GM19025 (cell line): ENCODE results near the gene PLEKHN1.

Experiments used
- ATAC-seq: cut with Tn5 transposase; IDR thresholded peaks from one replicate; pipeline ENCODE4 v1.9.1; 2021; ENCODE audit warnings: mild to moderate bottlenecking, low read depth, moderate library complexity; ENCODE audit not compliant: unreplicated experiment

The PLEKHN1 gene, protein sequence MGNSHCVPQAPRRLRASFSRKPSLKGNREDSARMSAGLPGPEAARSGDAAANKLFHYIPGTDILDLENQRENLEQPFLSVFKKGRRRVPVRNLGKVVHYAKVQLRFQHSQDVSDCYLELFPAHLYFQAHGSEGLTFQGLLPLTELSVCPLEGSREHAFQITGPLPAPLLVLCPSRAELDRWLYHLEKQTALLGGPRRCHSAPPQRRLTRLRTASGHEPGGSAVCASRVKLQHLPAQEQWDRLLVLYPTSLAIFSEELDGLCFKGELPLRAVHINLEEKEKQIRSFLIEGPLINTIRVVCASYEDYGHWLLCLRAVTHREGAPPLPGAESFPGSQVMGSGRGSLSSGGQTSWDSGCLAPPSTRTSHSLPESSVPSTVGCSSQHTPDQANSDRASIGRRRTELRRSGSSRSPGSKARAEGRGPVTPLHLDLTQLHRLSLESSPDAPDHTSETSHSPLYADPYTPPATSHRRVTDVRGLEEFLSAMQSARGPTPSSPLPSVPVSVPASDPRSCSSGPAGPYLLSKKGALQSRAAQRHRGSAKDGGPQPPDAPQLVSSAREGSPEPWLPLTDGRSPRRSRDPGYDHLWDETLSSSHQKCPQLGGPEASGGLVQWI

GRCh38 chr1:966135-966703 is at the start of gene PLEKHN1:
Gene PLEKHN1, plus strand, starts transcription at chr1:966482. Its CDS starts 50 bp downstream, at chr1:966532.
- peak; percentile 24 for ATAC-seq

GRCh38 chr1:917076-917459 is 49.2 kb upstream of the PLEKHN1 start:
- no peak for ATAC-seq

DNA sequence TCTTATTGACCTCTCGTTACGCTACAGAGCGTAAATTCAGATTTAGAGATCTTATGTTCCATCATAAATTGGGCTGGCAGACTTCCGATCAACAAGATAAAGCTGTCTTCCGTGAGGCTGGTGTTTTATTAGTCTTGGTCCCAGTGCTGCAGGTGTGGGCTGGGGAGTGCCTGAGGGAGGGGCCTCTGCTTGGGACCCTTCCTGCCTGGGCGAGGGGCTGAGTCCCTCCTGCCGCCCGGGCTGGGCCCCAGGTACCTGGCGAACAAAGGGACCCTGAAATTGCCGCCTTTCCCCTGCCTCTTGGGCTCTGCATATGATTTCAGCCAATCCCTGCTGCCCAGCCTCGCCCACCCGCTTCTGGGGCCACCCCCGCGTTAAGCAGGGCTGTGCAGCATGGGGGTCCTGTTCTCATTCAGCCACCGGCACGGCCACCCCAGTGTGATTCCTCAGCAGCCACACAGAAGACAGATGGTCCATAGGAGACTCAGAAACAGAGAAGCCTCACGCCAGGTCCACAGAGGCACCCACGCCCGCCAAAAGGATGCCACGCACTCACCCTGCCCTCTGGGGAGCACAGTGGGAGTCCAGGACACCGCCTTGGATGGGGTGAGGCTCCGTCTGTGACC is 48.7 kb upstream of the PLEKHN1 start:
- no peak for ATAC-seq

DNA sequence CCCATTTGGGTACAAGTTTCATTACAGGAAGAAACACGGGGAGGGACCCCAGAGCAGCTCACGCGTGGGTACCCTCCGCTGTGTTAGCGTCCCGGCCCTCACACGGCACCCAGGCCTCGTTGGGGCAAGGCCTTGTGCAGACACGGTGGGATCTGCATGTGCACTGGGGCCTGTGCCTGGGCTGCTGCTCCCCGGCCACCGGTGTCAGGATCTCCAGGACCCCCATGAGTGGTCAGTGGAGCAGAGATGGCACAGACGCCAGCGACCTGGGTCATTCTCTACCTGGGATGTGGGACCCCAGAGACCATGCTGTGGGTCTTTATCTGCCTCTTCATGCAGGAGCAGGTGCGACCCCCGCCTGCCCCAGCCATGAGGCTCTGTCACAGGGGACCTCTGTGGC is 47.9 kb upstream of the PLEKHN1 start:
- no peak for ATAC-seq

- no peak for ATAC-seq
Measured at GRCh38 chr1:918843-919242, 47.4 kb upstream of the PLEKHN1 start.

- no peak for ATAC-seq
Measured at GRCh38 chr1:919271-919872, 46.9 kb upstream of the PLEKHN1 start.

DNA sequence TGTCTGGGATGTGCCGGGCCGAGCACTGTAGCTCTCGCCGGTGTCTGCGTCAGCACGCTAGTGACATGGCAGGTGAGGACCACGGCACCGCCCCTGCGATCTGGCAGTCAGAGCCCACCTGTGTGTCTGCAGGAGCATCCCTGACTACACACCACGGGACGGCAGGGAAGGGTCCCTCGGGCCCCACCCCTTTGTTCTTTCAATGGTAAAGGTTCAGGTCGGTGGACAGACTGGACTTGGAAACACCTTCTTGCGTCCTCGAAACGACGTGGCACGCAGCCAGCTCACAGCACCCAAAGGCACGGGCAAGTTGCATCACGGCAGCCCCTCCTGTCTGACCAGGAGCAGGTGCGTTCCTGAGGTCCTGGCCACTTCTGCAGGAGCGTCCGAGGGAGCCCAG is 46.3 kb upstream of the PLEKHN1 start:
- no peak for ATAC-seq

GRCh38 chr1:920521-920920 is 45.8 kb upstream of the PLEKHN1 start:
- no peak for ATAC-seq

GRCh38 chr1:921011-921837 is 45.1 kb upstream of the PLEKHN1 start:
- no peak for ATAC-seq

DNA sequence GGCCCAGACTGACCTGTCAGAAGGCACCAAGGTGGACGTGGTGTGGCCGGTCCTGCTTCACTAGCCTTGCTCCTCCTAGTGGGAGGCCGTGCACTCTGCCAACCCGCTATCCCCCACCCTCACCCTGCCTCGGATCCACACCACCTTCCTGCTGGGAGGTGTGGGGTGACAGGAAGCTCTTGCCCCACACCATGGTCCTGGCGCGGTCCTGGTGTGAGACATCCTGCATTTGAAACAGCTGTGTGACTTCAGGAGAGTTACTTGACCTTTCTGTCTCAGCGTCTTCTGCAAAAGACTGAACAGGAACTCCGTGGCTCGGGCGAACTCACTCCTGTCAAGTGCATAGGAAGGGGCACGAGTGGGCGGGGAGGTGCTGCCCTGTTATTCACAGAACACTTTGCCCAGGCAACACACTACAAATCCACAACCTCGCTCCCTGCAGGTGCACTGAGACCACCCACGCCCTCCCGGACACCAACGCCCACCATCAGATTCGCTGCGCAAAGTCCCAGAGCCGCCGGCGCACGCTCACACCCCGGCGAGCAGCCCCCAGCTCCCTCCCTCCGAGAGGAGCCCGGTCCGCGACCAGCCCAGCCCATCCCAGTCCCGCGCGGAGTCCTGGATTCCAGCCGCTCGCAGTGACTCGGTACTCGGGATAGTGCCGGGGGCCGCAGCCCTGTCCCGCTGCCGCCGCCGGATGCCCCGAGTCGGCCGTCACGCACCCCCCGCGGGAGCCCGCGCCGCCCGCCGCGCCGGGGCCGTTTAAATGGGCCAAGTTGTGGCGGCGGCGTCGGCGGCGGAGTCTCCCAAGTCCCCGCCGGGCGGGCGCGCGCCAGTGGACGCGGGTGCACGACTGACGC is 42.9 kb upstream of the PLEKHN1 start, which contains the start of gene SAMD11:
Gene SAMD11 (plus strand): TSS at position 793 of the 860 bp plus-strand sequence. CDS start 509 bp downstream, outside the sequence.
- no peak for ATAC-seq

GRCh38 chr1:923991-924655 is 42.2 kb upstream of the PLEKHN1 start:
- ATAC-seq: no peak

DNA sequence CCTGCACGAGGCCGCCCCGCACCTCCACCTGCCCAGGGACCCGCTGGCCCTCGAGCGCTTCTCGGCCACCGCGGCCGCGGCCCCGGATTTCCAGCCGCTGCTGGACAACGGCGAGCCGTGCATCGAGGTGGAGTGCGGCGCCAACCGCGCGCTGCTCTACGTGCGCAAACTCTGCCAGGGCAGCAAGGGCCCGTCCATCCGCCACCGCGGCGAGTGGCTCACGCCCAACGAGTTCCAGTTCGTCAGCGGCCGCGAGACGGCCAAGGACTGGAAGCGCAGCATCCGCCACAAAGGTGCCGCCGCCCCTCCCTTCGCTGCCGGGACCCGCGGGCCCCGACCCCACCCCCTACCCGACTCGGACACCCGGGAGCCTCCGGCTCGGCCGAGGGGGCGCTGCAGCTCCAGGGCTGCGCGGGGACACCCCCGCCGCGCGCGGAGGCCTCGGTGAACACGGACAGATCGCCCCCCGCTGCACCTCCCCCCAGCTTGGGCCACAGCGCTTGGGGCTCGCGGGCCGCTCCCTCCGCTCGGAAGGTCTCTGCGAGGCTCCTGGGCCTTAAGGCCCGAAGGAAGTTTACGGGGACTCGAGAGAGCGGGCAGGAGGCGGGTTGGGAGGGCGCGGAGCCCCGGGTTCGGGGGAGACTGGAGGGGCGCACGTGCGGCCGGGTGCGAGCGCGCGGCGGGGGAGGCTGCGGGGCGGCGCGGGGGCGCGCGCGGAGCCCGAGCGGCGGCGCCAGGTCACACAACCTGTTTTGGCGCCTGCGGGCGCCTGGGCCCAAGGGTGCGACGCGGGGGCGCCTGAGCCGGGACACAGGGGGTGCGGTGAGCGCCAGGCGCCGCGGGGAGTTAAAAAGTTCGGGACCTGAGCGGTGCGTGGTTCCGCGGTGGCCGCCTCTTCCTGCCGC is 41.4 kb upstream of the PLEKHN1 start:
- ATAC-seq: no peak

DNA sequence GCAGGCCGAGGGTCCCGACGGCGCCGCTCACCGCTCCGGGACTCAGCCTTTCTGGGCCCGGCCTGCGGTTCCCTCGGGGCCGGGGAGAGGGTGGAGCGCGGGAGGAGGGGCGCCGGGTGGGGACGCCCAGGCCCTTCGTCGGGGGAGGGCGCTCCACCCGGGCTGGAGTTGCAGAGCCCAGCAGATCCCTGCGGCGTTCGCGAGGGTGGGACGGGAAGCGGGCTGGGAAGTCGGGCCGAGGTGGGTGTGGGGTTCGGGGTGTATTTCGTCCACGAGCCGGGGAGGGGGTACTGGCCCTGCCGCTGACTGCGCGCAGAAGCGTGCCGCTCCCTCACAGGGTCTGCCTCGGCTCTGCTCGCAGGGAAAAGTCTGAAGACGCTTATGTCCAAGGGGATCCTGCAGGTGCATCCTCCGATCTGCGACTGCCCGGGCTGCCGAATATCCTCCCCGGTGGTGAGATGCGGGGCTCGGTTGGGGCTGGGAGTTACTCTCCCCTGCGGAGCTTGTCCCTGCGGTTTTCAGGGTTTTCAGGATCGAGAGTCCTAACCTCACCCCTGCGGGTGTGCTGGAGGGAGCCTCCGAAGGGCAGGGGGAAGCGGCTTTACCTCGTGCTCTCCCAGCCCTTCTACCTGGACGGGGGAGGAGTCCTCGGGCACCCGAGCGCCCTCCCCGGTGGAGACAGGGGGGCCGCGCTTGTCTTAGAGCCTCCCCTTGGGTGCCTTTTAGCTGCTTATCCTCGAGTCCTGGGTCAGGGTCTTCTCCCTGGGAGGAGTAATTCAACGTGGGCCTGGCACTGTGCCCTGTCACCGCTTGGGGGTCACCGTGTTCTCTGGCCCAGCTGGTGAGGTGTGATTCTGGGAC is 40.5 kb upstream of the PLEKHN1 start:
- no peak for ATAC-seq

DNA sequence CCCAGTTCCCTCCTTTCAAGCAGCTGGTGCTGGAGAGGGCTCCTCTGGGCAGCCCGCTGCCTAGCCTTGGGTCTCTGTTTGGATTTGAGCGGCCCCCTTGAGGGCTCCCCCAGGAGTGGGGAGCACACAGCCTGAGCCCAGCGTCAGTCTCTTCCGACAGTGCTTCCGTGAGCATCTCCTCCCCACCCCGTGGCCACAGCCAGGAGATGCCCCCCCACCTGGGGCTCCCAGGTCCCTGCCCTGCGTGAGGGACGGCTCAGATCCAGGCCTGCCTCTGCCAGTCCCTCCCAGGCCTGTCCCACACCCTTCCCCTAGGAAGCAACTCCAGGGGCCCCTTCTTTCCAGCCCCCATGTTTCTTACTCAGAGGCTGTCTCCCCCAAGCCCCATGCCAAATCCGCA is 39.0 kb upstream of the PLEKHN1 start:
- no peak for ATAC-seq

GRCh38 chr1:927748-928147 is 38.5 kb upstream of the PLEKHN1 start:
- no peak for ATAC-seq

DNA sequence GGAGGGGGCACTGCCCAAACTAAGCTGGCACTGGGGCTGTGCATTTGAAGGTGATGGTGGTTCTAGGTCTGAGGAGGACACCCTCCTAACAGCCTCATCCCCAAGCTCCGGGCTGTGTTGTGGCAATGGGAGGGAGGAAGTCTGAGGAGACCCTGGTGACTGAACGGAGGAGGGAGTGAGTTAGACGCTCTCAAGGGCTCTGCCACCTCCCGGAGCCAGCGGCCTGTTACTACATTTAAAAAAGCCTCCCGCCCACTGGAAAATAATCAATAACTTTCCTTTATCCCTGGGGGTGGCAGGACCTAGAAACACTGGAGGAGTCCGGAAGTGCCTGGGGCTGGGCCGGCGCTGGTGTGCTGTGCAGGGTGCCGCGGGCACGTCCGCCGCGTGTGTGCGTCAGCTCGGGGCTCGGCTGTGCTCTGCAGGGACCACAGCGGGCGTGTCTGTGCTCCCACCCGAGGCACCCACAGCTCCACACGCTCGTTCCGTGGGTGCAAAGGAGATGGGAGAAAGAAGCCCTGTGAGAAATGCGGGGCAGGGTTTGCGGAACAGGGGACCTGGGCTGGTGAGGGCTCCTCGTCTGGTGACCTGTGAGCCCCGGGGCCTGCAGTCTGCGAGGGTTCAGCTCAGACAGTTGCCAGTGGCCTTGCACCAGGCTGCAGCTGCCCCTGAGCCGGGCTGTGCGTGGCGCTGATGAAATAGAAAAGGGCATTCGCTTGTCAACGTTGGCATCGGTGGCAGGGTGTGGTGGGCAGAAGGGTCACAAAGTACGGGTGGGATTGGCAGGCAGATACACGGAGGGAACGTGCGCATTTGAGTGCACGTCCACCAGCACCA is 37.2 kb upstream of the PLEKHN1 start:
- no peak for ATAC-seq
